GDM1 (cell line): ENCODE measurements around the gene YIPF3.
"Not testable (repeated sequence)": the region's sequence is repeated elsewhere in the genome, so short reads cannot be mapped to it uniquely, and the experiment has no call there.

Experiments
- DNase-seq: peaks from one replicate; lab custom pipeline; 2025; lab: John Stamatoyannopoulos, UW

The YIPF3 gene

DNA sequence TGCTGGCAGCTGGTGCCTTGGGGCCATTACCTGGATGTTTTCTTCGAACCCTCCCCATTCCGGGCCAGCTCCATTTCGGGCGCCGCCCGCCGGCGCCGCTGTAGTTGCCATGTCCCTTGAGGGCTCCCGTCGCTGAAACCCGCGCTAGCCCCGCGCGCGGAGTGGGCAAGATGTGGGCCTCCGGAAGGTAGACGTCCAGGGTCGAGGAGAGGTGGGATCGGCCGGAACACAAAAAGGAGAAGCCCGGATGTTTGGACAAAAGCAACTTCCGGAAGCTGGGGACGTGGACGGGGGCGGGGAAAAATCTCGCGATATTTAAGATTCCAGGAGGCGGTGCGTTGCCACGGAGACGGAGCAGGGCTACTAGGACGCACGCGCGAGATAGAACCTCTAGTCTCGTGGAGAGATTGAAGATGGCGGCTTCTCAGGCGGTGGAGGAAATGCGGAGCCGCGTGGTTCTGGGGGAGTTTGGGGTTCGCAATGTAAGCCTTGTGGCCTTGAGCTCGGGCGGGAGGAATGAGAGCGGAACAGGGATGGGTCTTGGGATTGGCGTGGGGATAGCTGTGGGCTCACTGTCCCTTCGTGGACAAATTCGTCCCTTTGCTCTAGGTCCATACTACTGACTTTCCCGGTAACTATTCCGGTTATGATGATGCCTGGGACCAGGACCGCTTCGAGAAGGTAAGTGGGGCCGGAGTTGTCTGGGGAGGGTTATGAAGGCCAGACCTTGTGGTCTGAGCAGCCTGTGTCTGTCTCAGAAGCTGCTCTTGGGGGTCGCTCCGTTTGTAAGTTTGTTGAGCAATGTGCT, at the start of gene YIPF3, which contains the start of gene POLR1C:
Gene YIPF3 (minus strand): TSS at position 230 of the 808 bp plus-strand sequence. CDS start 119 bp downstream, at position 111.
Gene POLR1C (plus strand): TSS at position 393 of the 808 bp plus-strand sequence. CDS start 21 bp downstream, at position 414.
- peak; percentile 94 for DNase-seq

DNA sequence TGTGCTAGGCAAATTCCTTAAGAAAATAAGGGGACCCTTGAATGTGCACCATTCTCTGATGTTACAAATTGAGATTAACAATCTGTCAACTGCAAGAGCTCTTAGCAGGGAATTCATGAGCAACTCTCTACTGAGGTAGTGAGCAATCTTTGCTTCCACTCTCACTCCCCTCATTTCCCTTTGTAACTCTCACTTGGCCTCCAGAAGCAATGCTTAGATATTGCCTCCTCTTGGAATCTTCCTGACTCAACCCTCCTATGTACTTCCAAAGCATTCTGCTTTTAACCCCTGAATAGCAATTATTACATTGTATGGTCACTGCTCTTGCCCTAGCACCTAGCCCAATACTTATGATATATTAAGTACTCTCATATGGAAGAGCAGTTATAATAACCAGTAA, 42.6 kb upstream of the YIPF3 start:
- DNase-seq = no peak

DNA sequence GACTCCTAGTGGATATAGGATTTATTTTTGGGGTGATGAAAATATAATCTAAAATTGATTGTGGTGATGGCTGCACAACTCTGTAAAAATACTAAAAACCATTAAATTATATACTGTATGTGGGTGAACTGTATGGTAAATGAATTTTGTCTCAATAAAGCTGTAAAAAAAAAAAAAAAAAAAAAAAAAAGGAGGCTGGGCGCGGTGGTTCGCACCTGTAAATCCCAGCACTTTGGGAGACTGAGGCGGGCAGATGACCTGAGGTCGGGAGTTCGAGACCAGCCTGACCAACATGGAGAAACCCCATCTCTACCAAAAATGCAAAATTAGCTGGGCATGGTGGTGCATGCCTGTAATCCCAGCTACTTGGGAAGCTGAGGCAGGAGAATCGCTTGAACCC, 40.9 kb upstream of the YIPF3 start:
- not testable (repeated sequence) for DNase-seq

DNA sequence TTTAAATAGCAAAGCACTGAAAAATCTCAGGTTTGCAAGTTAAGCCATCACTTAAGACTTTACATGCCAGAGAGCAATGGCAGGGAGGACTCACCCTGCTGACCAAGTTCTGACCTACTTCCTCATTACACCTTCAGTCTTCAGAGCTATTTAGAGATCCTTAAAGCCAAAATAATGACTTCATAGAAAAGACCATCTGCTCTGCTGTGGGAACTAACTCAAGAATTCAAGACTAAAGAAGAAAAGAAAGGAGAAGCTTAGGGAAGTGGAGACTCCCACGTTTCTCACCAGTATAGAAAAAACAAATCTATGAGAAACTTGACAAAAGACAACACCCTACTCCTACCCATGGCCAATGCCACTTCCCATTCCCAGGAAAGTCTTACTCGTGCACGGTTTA, 30.5 kb upstream of the YIPF3 start:
- DNase-seq = no peak

DNA sequence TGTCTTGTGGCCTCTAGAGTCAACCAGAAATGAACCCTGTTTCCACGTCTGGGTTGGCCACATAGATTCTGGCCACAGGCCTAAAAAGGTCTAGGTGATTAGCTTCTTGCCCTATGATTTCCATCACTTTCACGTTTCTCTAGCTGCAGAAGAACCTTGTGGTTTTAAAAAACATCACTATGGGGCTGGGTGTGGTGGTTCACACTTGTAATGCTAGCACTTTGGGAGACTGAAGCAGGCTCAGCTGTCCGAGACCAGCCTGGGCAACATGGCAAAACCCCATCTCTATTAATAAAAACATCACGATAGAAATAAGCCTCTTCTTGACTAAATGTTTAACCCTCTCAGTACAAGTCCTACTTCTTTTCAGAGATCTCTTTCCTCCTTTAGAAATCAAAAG, 27.7 kb upstream of the YIPF3 start:
- DNase-seq = no peak

DNA sequence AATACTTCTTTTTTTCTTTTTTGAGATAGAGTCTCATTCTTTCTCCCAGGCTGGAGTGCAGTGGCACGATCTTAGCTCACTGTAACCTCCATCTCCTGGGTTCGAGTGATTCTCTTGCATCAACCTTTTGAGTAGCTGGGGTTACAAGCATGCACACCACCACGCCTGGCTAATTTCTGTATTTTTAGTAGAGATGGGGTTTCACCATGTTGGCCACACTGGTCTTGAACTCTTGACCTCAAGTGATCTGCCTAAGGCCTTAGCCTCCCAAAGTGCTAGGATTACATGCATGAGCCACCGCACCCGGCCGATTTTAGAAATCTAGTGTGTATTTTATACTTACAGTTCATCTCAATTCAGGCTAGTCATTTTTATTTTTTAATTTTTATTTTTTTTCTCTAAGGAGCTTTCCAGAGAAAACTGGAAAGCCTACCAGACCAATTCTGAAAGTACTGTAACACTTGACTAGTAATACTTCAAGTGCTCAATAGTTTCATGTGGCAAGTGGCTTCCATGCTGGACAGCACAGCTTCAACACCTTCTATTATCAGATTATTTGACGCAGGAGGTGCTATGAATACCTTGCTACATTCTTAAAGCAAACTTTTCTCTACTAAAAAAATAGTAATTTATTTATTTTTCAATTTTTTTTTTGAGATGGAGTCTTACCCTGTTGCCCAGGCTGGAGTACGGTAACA, 25.2 kb upstream of the YIPF3 start:
- no peak for DNase-seq

DNA sequence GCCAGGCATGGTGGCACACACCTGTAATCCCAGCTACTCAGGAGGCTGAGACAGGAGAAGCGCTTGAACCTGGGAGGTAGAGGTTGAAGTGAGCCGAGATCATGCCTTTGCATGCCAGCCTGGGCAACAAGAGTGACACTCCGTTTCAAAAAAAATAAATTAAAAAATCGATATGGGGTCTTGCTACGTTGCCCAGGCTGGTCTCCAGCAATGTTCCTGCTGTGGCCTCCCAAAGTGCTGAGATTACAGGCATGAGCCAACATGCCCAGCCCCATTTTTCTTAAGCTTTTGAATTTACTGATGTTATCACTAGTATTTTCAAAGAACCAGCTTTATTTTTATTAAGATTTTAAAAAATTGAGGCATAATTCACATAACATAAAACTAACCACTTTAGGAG, 23.8 kb upstream of the YIPF3 start:
- DNase-seq = no peak

DNA sequence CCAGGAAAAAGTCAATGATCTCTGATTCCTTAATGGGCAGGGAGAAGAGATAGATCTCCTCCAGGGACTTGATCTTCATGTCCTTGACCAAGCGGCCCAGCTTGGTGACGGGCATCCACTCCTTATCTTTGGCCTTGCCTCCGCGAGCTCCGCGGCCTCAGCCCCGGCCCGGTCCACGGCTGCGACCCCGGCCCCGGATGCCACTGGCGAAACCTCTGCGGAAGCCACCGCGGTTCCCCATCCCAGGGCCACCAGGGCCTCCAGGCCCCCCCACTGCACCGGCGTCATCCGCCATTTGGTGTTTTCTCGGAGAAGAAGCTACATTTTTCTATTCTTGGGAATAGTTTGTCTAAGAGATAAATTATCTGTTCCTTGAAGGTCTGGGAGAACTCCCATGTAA, 22.7 kb upstream of the YIPF3 start:
- DNase-seq = not testable (repeated sequence)

DNA sequence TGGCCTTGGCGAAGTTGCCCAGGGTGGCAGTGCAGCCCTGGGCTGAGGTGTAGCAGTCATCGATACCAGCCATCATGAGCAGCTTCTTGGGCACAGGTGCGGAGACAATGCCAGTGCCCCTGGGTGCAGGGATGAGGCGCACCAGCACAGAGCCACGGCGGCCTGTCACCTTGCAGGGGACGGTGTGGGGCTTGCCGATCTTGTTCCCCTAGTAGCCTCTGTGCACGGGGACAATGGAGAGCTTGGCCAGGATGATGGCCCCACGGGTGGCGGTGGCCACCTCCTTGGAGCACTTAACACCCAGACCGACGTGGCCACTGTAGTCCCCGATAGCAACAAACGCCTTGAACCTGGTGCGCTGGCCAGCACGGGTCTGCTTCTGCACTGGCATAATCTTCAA, 22.3 kb upstream of the YIPF3 start:
- DNase-seq = not testable (repeated sequence)

DNA sequence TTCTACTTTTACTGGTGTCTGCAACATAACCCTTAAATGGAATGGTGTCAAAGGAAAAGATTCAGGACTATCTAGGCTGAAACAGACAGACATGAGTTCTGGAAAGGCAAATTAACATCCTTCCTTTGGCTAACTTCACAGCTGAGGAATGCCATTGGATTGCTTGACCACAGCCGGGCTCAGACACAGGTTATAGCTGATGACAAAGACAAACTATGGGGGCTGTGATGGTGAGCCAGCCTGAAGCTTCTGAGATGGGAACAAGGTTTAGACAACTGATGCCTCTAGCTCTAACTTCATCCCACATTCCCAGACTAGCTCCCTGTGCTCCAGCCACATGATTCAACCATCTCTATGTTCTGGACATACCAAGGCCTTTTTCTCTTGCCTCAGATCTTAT, 15.5 kb upstream of the YIPF3 start:
- no peak for DNase-seq

DNA sequence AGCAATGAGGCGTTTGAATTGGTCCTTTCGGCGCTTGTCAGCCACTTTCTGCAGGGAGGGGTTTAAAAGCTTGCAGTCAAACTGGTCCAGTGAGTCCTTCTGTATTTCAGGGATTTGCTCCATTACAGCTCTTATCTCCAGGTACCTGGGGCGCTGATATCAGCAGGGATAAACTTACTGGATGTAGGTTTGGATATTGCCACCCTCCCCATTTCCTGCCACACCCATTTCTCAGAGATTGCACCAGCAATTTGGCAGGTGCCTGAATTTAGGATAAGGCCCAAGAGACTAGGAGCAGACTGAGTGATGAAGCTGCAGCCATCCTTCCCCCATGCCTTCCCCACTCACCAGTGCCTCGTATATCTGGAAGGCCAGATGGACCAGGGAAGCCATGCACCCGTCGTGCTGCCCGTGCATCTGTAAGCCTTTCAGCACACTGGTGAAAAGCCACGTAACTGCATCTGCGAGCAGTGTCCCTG, 7.8 kb upstream of the YIPF3 start:
- DNase-seq = no peak

DNA sequence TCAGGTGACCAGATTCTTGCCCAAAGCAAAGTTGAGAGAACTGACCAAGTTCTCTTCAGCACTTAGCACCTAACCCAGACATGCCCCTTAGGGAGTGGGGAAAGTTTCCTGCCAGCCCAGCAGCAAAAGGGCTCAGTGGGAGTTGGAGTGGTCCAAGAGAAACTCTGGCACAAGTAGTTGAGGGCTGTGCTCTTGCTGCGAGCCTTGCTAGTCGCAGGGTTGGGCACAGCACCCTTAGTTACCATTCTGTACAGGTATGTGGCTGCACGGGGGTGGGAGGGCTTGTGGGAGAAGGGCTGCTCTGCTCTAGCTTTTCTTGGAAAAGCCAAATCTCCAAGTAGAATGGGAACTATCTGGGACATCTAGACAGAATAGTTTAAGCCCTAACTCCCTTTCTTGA, 6.6 kb upstream of the YIPF3 start:
- no peak for DNase-seq

DNA sequence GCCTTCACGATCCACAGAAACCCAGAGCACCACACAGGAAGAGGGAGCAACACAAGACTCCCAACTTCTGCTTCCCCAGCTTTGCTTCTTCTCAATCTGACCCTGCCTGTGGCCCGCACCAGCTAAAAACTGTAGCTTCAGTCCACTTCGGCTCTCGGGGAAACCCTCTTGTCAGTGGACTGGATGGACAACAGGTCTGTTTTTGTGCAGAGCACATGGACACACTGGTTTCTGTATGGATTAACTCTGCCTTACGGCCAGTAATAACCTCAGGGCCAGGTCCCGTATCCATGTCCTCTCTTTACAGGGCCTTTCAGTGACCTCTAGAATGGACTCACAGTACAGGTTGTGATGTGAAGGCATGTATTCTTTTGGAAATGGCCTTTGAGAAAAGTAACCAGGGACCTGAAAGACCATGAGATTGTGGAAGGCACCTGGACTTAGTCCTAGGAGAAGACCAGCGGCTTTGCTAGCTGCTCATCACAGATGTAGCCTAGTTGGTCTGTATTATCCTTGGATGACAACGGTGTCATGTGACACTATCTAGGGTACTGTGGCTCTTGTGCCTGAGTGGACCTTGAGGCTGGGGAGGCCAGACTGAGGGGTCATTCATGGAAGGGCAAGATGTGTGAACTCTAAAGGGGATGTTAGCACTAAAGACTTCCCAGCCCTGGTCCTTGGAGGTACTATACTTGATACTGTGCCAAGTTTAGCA, 6.0 kb upstream of the YIPF3 start:
- no peak for DNase-seq

DNA sequence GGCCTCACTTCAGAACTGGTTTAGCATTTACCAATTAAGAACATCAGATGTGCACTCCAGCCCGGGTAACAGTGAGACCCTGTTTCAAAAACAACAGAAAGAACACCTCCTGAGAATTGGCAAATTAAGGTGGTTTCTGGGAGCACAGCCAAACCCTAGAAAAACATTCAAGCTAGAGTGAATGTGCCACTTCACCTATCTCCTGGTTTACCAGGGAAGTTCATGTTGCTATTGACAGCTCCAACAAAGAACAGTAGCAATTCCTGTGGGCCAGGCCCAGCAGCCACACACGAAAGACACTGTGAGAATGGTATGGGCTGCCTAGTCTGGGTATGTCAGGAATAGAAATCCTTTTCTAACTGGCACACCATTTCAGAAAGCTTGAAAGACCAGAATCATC, 5.1 kb upstream of the YIPF3 start:
- no peak for DNase-seq

DNA sequence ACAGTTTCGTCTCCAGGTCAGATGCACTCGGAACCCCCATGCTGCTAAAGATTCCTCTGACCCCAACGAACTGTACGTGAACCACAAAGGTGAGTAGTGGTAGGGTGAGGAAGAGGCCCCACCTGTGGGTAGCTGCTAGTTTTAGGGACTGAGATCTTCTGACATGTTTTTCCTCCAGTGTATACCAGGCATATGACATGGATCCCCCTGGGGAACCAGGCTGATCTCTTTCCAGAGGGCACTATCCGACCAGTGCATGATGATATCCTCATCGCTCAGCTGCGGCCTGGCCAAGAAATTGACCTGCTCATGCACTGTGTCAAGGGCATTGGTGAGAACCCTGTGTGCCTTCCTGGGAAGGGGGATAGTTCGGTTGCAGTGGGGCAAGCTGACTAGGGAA, 3.4 kb upstream of the YIPF3 start:
- no peak for DNase-seq

DNA sequence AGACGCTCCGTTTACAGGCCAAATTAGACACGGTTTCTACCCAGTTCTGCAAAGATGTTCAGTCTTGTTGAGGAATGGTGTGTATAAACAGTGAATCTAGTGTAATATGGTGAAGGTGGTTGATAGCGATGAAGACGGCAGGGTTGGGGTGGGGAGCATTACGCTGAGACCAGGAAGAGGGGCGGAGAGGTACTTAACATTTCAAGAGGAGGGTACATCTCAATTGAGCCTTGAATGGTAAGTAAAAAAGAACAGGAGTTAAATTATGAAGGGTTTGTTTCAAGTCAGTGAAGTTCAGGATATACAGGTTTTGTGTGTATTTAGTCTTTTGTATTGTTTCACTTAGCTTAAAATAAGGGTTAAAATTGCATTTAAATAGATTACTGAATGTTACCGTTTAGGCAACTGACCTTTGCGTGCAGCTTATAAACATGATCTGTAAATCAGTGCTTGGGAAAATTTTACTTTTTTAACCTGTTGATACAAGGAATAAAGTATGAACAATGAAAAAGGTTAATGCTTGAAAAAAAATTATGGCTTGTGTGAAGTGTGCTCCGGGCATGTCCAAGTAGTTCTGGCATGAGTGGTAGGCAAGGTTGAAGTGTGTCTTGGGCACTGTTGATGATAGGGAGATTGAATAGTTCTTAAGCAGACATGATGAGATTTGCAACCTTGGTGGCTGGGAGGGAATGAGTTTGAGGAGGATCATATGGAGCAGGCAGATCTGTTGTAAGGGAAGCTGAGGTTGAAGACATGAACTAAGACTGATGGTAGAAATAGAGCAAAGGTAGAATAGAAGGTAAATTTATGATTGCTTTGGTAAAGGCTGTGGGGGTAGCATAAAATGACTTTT, 1.0 kb upstream of the YIPF3 start:
- no peak for DNase-seq

DNA sequence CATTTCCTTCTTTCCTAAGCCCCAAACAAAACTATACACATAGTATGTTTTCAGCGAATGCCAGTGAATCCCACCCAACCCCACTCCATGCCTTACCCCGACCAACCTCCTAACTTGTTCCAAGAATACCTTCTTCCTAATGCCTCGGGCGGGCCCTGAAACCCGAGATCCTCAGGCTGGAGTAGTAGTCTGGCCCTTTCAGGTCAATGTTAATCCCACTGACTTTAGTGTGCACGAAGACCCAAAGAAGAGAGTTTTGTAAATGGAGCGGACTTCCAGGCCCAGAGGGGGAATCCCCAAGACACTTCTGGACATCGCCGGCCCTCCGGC, 394 bp downstream of the YIPF3 start:
- DNase-seq = no peak

DNA sequence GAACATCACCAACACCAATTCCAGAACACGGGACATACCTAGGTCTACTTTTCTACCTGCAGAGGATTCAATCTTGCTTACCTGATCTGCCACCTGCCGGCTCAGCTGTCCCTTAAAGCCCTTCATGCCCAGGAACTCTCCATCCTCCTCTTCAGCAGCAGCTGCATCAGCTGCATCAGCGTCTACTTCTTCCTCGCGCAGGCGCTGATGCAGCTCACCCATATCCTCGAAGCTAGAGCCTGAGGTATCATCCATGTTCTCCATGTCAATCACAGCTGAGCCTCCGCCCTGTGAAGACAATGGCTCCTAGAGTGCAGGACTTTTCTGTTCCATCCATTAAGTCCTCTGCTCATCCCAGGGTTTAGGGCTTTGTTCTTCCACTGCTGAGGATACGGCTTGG, 918 bp downstream of the YIPF3 start:
- no peak for DNase-seq

DNA sequence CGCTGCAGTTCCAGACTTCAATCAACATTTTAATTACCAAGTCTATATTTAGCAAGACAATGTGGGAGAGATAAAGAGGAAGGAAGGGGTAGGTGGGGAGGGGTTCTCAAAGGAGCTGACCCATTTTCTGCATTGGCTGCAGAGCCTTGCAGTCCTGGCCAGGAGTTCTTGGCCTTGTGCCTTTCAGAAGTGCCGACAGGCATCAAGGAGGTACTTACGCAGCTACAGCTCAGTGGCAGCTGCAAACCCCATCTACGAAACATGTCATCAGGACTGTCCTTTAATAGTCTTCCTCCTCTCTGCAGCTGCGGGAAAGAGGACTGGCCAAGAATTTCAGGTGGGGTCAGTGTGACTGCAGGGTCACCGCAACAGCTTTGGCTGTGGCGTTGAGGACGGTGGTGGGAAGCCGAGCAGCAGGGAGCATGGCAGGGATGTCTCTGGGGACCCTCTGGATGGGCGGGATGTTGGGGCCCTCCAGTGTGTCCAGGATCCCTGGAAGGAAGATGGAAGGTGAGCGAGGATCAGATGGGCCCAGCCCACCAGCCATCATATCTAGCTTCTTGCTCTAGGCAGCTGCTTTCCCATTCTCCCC, 4.8 kb downstream of the YIPF3 start:
- no peak for DNase-seq

DNA sequence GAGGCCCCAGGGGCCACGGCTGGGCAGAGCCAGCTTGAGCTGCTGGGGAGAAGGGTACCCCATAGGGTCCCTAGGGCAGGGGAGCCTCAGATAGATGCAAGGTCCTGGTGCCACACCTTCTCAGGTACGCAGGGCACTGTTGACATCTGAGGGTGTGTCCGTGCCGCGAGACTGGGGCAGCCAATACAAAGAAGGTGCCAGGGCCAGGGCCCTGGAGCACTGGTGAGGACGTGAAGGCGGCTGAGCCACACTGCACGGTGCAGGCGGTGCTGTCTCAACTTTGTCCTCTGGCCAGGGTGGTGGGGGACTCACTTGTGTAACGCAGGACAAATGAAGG, 5.9 kb downstream of the YIPF3 start:
- no peak for DNase-seq

DNA sequence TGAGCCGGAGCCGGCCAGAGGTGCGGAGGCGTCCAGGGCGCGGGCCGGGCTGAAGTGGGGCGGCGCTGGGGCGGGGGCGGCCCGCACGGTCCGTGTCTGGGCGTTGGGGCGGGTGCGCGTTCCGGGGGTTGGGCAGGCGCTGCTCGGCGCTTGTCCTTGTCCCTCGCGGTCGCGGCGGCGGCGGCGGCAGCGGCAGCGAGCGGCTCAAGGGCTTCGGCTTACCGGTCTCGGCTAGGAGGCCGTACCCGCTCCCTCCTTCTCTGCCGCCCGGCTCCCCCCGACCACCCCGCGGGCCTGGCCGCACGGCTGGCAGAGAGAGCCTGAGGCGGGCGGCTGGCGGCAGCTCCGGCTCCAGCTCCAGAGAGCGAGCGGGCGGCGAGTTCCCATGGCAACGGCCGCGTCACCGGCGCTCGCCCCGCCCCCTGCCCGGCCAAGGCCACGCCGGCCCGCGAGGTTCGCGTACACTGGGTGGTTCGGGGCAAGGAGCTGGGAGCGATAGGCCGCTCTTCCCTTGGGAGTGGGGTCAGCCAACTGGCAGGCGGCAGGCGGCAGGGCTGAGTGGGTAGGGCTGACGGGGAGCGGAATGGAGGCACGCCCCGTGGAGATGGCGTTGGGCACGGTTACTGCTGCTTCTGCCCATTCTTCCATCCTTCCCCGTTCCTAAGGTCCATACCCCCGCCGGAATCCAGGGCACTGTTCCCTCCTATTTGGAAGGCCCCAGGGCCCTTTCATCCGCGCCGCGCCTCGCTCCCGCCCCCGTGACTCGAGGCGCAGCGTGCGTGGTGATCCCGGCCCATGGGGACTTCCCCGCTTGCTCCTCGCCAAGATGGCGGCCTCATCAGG, 6.5 kb downstream of the YIPF3 start, which contains the start of gene LRRC73:
Gene LRRC73 (minus strand): TSS at position 363 of the 843 bp plus-strand sequence. CDS start 561 bp downstream, outside the sequence.
- peak; percentile 7 for DNase-seq
